Glutamatergic neuron (in vitro differentiated cells): ENCODE measurements around the gene PLA2G6. TPM values are rescaled to one million over a fixed set of nuclear protein-coding genes. Genes with fewer than 3 reads are reported as not detected.

Experiments used
- DNase-seq: peaks from one replicate; pipeline ENCODE4 v3.0.0; 2022
- H3K27ac Mint-ChIP-seq: one replicate; pipeline ENCODE4 v1.8.0; 2020; ENCODE audit warnings: mild to moderate bottlenecking, mixed read lengths, inconsistent platforms; ENCODE audit not compliant: unreplicated experiment
- H3K27me3 Mint-ChIP-seq: one replicate; pipeline ENCODE4 v1.8.0; 2020; ENCODE audit warnings: mild to moderate bottlenecking, moderate library complexity, mixed read lengths, inconsistent platforms; ENCODE audit not compliant: unreplicated experiment
- H3K36me3 Mint-ChIP-seq: one replicate; pipeline ENCODE4 v1.8.0; 2020; ENCODE audit warnings: mild to moderate bottlenecking, mixed read lengths, inconsistent platforms; ENCODE audit not compliant: unreplicated experiment
- H3K4me1 Mint-ChIP-seq: one replicate; pipeline ENCODE4 v1.8.0; 2020; ENCODE audit warnings: mild to moderate bottlenecking, low read depth, mixed read lengths, inconsistent platforms; ENCODE audit not compliant: unreplicated experiment
- H3K4me3 Mint-ChIP-seq: one replicate; pipeline ENCODE4 v1.8.0; 2020; ENCODE audit warnings: mild to moderate bottlenecking, mixed read lengths, inconsistent platforms; ENCODE audit not compliant: unreplicated experiment
- H3K9me3 Mint-ChIP-seq: one replicate; pipeline ENCODE4 v1.8.0; 2020; ENCODE audit warnings: mild to moderate bottlenecking, moderate library complexity, mixed read lengths, inconsistent platforms; ENCODE audit not compliant: unreplicated experiment
- total RNA-seq: library from RNA; stranded (reverse); fragmentation: NEBNext Ultra II Directional; extraction: Animal tissue kit (Norgen Biotek cat#: 25700); gene quantifications from one replicate; pipeline ENCODE4 v1.2.1, GENCODE V29; 2021; ENCODE audit not compliant: unreplicated experiment
- TF ChIP-seq, protein P1 (sequence below): fragments of 200-600 bp; sonication (generic); IDR thresholded peaks from one replicate; pipeline ENCODE4 v1.5.0; 2021; ENCODE audit not compliant: partially characterized antibody, unreplicated experiment

Gene PLA2G6
- total RNA-seq, 1 donor from 2014 or later = 42.2 TPM

DNA sequence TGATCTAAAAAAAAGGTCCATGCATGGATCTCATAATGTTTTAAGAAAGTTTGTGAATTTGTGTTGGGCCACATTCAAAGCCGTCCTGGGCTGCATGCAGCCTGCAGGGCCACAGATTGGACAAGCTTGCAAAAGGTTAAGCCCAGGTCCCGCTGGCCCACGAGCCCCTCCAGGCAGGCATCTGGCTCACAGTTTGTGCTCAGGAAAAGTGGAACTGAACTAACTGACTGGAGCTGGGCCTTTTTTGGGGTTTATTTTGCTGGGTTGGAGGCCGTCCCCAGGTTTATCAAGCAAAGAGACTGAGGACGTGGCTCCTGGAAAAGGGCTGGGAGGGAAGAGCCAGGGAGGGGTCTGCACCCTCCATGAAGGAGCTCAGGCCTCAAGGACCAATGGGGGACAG lies 39.0 kb downstream of the PLA2G6 start:
- H3K27me3 Mint-ChIP-seq = peaks cover 6% of the 10 kb centered on the region
- no peaks in the 10 kb centered on the region for H3K4me1 Mint-ChIP-seq
- no peak overlapping the region for H3K27ac Mint-ChIP-seq
- no peaks in the 10 kb centered on the region for H3K9me3 Mint-ChIP-seq
- no peak overlapping the region for H3K4me3 Mint-ChIP-seq
- DNase-seq = no peak
- TF ChIP-seq, protein P1, sequence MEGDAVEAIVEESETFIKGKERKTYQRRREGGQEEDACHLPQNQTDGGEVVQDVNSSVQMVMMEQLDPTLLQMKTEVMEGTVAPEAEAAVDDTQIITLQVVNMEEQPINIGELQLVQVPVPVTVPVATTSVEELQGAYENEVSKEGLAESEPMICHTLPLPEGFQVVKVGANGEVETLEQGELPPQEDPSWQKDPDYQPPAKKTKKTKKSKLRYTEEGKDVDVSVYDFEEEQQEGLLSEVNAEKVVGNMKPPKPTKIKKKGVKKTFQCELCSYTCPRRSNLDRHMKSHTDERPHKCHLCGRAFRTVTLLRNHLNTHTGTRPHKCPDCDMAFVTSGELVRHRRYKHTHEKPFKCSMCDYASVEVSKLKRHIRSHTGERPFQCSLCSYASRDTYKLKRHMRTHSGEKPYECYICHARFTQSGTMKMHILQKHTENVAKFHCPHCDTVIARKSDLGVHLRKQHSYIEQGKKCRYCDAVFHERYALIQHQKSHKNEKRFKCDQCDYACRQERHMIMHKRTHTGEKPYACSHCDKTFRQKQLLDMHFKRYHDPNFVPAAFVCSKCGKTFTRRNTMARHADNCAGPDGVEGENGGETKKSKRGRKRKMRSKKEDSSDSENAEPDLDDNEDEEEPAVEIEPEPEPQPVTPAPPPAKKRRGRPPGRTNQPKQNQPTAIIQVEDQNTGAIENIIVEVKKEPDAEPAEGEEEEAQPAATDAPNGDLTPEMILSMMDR = no peak
- no peaks in the 10 kb centered on the region for H3K36me3 Mint-ChIP-seq

DNA sequence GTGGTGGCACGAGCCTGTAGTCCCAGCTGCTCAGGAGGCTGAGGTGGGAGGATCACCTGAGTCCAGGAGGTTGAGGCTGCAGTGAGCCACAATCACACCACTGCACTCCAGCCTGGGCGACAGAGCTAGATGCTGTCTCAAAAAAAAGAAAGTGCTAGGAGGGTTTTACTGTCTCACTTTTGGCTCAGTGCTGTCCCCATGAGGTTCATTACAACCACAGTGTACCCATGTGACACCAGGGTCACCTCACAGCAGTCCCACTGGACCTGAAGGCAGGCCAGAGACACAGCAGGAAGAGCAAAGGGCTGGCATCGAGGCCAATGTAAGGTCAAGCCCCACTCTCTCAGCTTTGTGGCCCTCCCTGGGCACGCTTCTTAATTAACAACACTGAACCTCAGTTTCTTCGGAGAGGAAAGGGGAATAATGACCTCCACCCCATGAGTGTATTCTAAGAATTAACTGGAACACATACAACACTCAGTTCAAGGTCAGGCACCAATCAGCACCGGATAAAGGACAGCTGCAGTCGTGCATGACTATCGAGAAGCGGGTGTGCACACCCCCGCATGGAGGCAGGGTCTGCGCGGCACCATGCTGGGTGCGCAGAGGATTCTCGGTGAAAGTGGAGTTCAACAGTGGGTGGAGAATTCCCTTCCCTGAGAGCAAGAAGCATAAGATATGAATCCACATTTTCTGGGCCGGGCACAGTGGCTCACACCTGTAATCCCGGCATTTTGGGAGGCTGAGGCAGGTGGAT lies 40.2 kb downstream of the PLA2G6 start:
- no peak overlapping the region for H3K27ac Mint-ChIP-seq
- H3K36me3 Mint-ChIP-seq = no peaks in the 10 kb centered on the region
- H3K4me3 Mint-ChIP-seq = no peak overlapping the region
- no peaks in the 10 kb centered on the region for H3K4me1 Mint-ChIP-seq
- H3K27me3 Mint-ChIP-seq = peaks cover 6% of the 10 kb centered on the region
- DNase-seq = no peak
- TF ChIP-seq, protein P1 = no peak
- no peaks in the 10 kb centered on the region for H3K9me3 Mint-ChIP-seq

DNA sequence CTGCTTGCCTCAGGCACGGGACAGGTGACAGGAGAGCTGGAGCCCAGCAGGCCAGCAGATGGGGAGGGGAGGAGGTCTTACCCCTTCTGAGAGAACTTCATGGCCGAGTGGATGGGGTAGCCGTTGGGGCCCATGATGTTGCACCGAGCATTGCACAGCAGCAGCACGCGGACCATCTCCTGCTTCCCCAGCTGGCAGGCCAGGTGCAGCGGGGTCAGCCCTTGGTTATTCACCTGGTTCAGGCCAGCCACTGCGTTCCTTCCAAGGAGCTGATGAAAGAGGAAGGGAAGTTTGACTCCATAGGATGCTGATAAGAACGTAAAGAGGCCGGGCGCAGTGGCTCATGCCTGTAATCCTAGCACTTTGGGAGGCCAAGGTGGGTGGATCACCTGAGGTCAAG lies 41.7 kb downstream of the PLA2G6 start:
- Mint-ChIP-seq H3K4me3 (no peak overlapping the region), H3K9me3 (no peaks in the 10 kb centered on the region), H3K27me3 (peaks cover 6% of the 10 kb centered on the region), H3K36me3 (peaks cover 8% of the 10 kb centered on the region), H3K27ac (no peak overlapping the region), H3K4me1 (no peaks in the 10 kb centered on the region)
- DNase-seq = no peak
- TF ChIP-seq, protein P1 = no peak

DNA sequence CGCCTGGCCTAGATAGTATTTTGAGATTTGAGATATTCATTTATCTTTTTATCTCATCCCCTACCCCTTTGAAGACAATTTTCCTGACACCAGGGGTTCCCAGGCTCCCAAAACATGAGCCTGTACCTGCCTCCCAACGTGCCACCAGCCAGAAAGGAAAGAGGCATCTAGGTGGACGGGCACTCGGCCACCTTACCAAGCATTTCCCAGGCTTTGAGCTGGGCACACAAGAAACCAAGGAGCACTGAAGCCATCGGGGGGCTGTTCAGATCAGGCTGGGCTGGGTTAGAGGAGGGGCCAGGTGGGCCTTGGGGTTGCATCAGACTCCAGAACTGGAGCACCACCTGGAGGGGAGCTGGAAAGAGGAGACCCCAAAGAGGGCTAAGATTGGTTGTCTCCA lies 42.7 kb downstream of the PLA2G6 start:
- TF ChIP-seq, protein P1 = no peak

DNA sequence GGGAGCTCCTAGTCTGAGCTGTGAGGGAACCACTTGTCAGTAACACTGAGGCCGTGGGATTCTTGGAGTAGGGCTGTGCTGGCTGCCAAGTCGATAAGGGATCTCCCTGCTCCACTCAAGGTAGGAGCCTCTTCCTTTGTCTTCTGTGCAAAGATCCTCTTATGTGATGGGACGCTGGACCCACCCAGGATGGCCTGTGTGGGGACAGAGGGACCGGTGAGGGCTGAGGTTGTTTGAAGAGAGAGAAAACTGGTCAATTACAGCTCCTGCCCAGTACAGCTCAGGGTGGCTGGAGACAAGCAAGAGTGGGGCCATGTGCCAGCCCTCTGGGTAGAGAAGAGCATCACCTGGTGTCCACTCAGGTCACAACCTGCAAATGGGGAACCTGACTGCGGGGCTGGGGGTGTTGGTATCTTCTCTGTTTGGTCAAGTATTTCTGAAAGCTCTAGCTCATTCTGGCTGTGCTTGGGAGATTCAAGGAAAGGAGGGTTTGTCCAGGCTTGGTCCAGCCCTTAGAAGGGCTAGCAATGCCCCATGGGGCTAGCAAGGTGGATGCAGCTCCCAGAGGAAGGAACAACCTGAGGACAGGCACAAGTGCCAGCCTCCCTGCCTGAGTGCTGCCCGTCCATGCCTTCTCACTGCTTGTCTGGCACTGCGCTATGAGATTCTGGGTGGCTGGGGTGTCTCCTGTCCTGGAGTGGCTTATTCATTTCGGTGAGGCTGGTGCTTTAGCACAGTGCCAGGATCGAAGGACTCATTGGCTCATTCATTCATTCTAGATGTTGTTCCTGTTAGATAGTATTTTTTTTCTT lies 43.5 kb downstream of the PLA2G6 start:
- no peak for DNase-seq
- H3K27me3 Mint-ChIP-seq = peaks cover 2% of the 10 kb centered on the region
- no peak overlapping the region for H3K4me3 Mint-ChIP-seq
- H3K4me1 Mint-ChIP-seq = no peaks in the 10 kb centered on the region
- H3K36me3 Mint-ChIP-seq = peaks cover 18% of the 10 kb centered on the region
- H3K27ac Mint-ChIP-seq = no peak overlapping the region
- peaks cover 2% of the 10 kb centered on the region for H3K9me3 Mint-ChIP-seq
- TF ChIP-seq, protein P1 = no peak

More for the DNA sequence above, 42.7 kb downstream of the PLA2G6 start:
- no peaks in the 10 kb centered on the region for H3K4me1 Mint-ChIP-seq
- no peak for DNase-seq
- H3K4me3 Mint-ChIP-seq = no peak overlapping the region
- H3K9me3 Mint-ChIP-seq = no peaks in the 10 kb centered on the region
- peaks cover 13% of the 10 kb centered on the region for H3K36me3 Mint-ChIP-seq
- H3K27me3 Mint-ChIP-seq = peaks cover 6% of the 10 kb centered on the region
- H3K27ac Mint-ChIP-seq = no peak overlapping the region
